ENCODE data around the gene SYCP1. TPM values are rescaled to one million over a fixed set of nuclear protein-coding genes. Genes with fewer than 3 reads are reported as not detected.

SYCP1 gene
- total and polyA plus RNA-seq, 8 donors: 0.20 to 0.38 (median 0.32) TPM; not detected in 2

GRCh38 chr1:114861384-114861783 lies 6.7 kb downstream of the SYCP1 start:
- no peak for DNase-seq
- H3K27ac ChIP-seq: no peak overlapping the region
- ATAC-seq: no peak
- no peaks in the 10 kb centered on the region for H3K9me3 ChIP-seq
- H3K4me3 ChIP-seq: no peak overlapping the region
- no peaks in the 10 kb centered on the region for H3K4me1 ChIP-seq
- H3K27me3 ChIP-seq: peaks cover 8 to 11% of the 10 kb centered on the region in 2 donors
- H3K36me3 ChIP-seq: no peaks in the 10 kb centered on the region
- intact Hi-C loops (cut with DNase I): no loop called here
- TF ChIP-seq CTCF (IDR thresholded peaks at IDR 0.05): no peak

GRCh38 chr1:114892194-114892918 lies 37.7 kb downstream of the SYCP1 start:
- peaks cover 0 to 13% of the 10 kb centered on the region in 2 donors for H3K27me3 ChIP-seq
- no peak overlapping the region for H3K27ac ChIP-seq
- DNase-seq: peak in 1 of 4 donors; percentile 38
- H3K9me3 ChIP-seq: no peaks in the 10 kb centered on the region
- no peak for ATAC-seq
- no peaks in the 10 kb centered on the region for H3K36me3 ChIP-seq
- TF ChIP-seq CTCF (IDR thresholded peaks at IDR 0.05): no peak
- intact Hi-C loops (cut with DNase I): no loop called here
- H3K4me1 ChIP-seq: no peaks in the 10 kb centered on the region
- H3K4me3 ChIP-seq: no peak overlapping the region

GRCh38 chr1:114896795-114897194 lies 42.1 kb downstream of the SYCP1 start:
- Histone ChIP-seq H3K36me3 (no peaks in the 10 kb centered on the region), H3K9me3 (no peaks in the 10 kb centered on the region), H3K27ac (no peak overlapping the region), H3K4me3 (no peak overlapping the region), H3K4me1 (no peaks in the 10 kb centered on the region), H3K27me3 (peaks cover 0 to 13% of the 10 kb centered on the region in 2 donors)
- ATAC-seq (no peak), DNase-seq (no peak)
- TF ChIP-seq CTCF (IDR thresholded peaks at IDR 0.05): no peak
- intact Hi-C loops (cut with DNase I): no loop called here

- TF ChIP-seq CTCF (IDR thresholded peaks at IDR 0.05): no peak
- intact Hi-C loops (cut with DNase I): no loop called here
- Histone ChIP-seq H3K4me3 (no peak overlapping the region), H3K9me3 (peaks cover 0 to 5% of the 10 kb centered on the region in 2 donors), H3K27ac (no peak overlapping the region), H3K36me3 (no peaks in the 10 kb centered on the region), H3K4me1 (no peaks in the 10 kb centered on the region), H3K27me3 (no peaks in the 10 kb centered on the region)
- DNase-seq (peak in 1 of 4 donors; percentile 42), ATAC-seq (no peak)
Measured at GRCh38 chr1:114901814-114902213, 47.2 kb downstream of the SYCP1 start.

GRCh38 chr1:114902343-114902742 lies 47.7 kb downstream of the SYCP1 start:
- no peak overlapping the region for H3K27ac ChIP-seq
- no peaks in the 10 kb centered on the region for H3K36me3 ChIP-seq
- intact Hi-C loops (cut with DNase I): no loop called here
- DNase-seq (no peak), ATAC-seq (no peak)
- no peaks in the 10 kb centered on the region for H3K4me1 ChIP-seq
- H3K4me3 ChIP-seq: no peak overlapping the region
- no peak for TF ChIP-seq CTCF (IDR thresholded peaks at IDR 0.05)
- H3K27me3 ChIP-seq: no peaks in the 10 kb centered on the region
- peaks cover 0 to 5% of the 10 kb centered on the region in 2 donors for H3K9me3 ChIP-seq

Data from left lung (tissue), 10 donors.